ENCODE data around the gene SLC1A1.

SLC1A1 gene

GRCh38 chr9:4547016-4547415, 56.7 kb downstream of the SLC1A1 start:
- peak; percentile 50 for DNase-seq

- DNase-seq: no peak
These were observed 58.8 kb downstream of the SLC1A1 start for GRCh38 chr9:4548811-4549725.

GRCh38 chr9:4549751-4550295, 59.6 kb downstream of the SLC1A1 start:
- DNase-seq: no peak

GRCh38 chr9:4550777-4551484, 60.7 kb downstream of the SLC1A1 start:
- DNase-seq: no peak

GRCh38 chr9:4553951-4554381, 63.7 kb downstream of the SLC1A1 start:
- peak; percentile 49 for DNase-seq

- no peak for DNase-seq
These were observed 65.0 kb downstream of the SLC1A1 start for GRCh38 chr9:4555236-4555635.

- no peak for DNase-seq
These were observed 68.2 kb downstream of the SLC1A1 start for GRCh38 chr9:4558371-4558998.

- no peak for DNase-seq
These were observed 69.3 kb downstream of the SLC1A1 start for GRCh38 chr9:4559261-4560182.

- DNase-seq: no peak
These were observed 72.8 kb downstream of the SLC1A1 start for GRCh38 chr9:4563105-4563504.

GRCh38 chr9:4566806-4567205, 76.5 kb downstream of the SLC1A1 start:
- DNase-seq: no peak

GRCh38 chr9:4567601-4568000, 77.3 kb downstream of the SLC1A1 start:
- no peak for DNase-seq

- no peak for DNase-seq
These were observed 78.8 kb downstream of the SLC1A1 start for GRCh38 chr9:4569101-4569500.

- DNase-seq: no peak
These were observed 82.0 kb downstream of the SLC1A1 start for GRCh38 chr9:4572184-4572826.

- DNase-seq: no peak
These were observed 82.9 kb downstream of the SLC1A1 start for GRCh38 chr9:4573176-4573575.

GRCh38 chr9:4573634-4574389, 83.5 kb downstream of the SLC1A1 start:
- DNase-seq: no peak

GRCh38 chr9:4574657-4575243, 84.5 kb downstream of the SLC1A1 start:
- no peak for DNase-seq

- DNase-seq: no peak
These were observed 85.7 kb downstream of the SLC1A1 start for GRCh38 chr9:4575997-4576396.

GRCh38 chr9:4576448-4576847, 86.2 kb downstream of the SLC1A1 start:
- DNase-seq: no peak

- DNase-seq: no peak
These were observed 88.7 kb downstream of the SLC1A1 start for GRCh38 chr9:4579001-4579400.

- no peak for DNase-seq
These were observed 90.9 kb downstream of the SLC1A1 start for GRCh38 chr9:4581035-4581760.

Measured in fibroblast of skin of right quadriceps (primary cell).